Smooth muscle cell (in vitro differentiated cells): Measurements from ENCODE around the gene ARMCX1. TPM values are rescaled to one million over a fixed set of nuclear protein-coding genes. Genes with fewer than 3 reads are reported as not detected.
"Not testable (repeated sequence)": the region's sequence is repeated elsewhere in the genome, so short reads cannot be mapped to it uniquely, and the experiment has no call there.

Source experiments
- DNase-seq: peaks from one replicate; lab custom pipeline; 2025; ENCODE audit not compliant: unreplicated experiment; lab: John Stamatoyannopoulos, UW
- H2AFZ ChIP-seq: fragments of 200-600 bp; sonication (generic); 2 replicates; pipeline ENCODE4 v1.6.0; 2016; ENCODE audit warnings: antibody characterized with exemption, low read depth, mild to moderate bottlenecking
- H3F3A ChIP-seq: fragments of 200-600 bp; sonication (generic); 2 replicates; pipeline ENCODE4 v1.6.0; 2017; ENCODE audit warnings: antibody characterized with exemption, low read depth
- H3K27ac ChIP-seq: fragments of 200-600 bp; sonication (generic); 2 replicates; pipeline ENCODE4 v1.5.1; 2016; ENCODE audit warnings: low read depth, mild to moderate bottlenecking
- H3K27me3 ChIP-seq: fragments of 200-600 bp; sonication (generic); 2 replicates; pipeline ENCODE4 v1.6.1; 2016; ENCODE audit warnings: low read depth, mild to moderate bottlenecking
- H3K36me3 ChIP-seq: fragments of 200-600 bp; sonication (generic); 2 replicates; pipeline ENCODE4 v1.5.1; 2016; ENCODE audit warnings: low read depth
- H3K4me1 ChIP-seq: fragments of 200-600 bp; sonication (generic); 2 replicates; pipeline ENCODE4 v1.5.1; 2016; ENCODE audit warnings: low read depth
- H3K4me2 ChIP-seq: fragments of 200-600 bp; sonication (generic); 2 replicates; pipeline ENCODE4 v1.6.0; 2016; ENCODE audit warnings: mild to moderate bottlenecking
- H3K4me3 ChIP-seq: fragments of 200-600 bp; sonication (generic); 2 replicates; pipeline ENCODE4 v1.5.1; 2016; ENCODE audit warnings: mild to moderate bottlenecking
- H3K79me2 ChIP-seq: fragments of 200-600 bp; sonication (generic); 2 replicates; pipeline ENCODE4 v1.6.0; 2016; ENCODE audit warnings: low read depth, mild to moderate bottlenecking
- H3K9ac ChIP-seq: fragments of 200-600 bp; sonication (generic); 2 replicates; pipeline ENCODE4 v1.6.0; 2016; ENCODE audit warnings: low read depth
- H3K9me3 ChIP-seq: fragments of 200-600 bp; sonication (generic); replicated peaks from 2 replicates; pipeline ENCODE4 v1.5.1; 2016; ENCODE audit warnings: low read depth
- H4K20me1 ChIP-seq: fragments of 200-600 bp; sonication (generic); 2 replicates; pipeline ENCODE4 v1.6.0; 2016; ENCODE audit warnings: low read depth
- WGBS: methylation state at CpG from one replicate; pipeline ENCODE4 v1.1.7; 2016; ENCODE audit warnings: low lambda C conversion rate; 5-methylcytosine and 5-hydroxymethylcytosine counted together
- polyA plus RNA-seq: library from polyadenylated mRNA; unstranded; fragments of >200 nt; fragmentation: Nextera tagmentation; extraction: Ambion mirVana; gene quantifications from 2 replicates; pipeline ENCODE4 v1.2.1, GENCODE V29; 2016
- total RNA-seq: library from RNA; depleted of rRNA; stranded (reverse); fragments of >200 nt; gene quantifications from 2 replicates; pipeline ENCODE4 v1.2.3, GENCODE V29; 2014
- TF ChIP-seq, protein P1 (sequence below): fragments of 200-600 bp; sonication (generic); IDR thresholded peaks from 2 replicates; pipeline ENCODE4 v1.5.1; 2017; ENCODE audit warnings: borderline replicate concordance, mild to moderate bottlenecking, antibody characterized with exemption; ENCODE audit not compliant: insufficient read depth, poor library complexity, severe bottlenecking

The ARMCX1 gene
- total and polyA plus RNA-seq, 2 experiments from 2014 or later = 28.9 to 40.7 TPM

DNA sequence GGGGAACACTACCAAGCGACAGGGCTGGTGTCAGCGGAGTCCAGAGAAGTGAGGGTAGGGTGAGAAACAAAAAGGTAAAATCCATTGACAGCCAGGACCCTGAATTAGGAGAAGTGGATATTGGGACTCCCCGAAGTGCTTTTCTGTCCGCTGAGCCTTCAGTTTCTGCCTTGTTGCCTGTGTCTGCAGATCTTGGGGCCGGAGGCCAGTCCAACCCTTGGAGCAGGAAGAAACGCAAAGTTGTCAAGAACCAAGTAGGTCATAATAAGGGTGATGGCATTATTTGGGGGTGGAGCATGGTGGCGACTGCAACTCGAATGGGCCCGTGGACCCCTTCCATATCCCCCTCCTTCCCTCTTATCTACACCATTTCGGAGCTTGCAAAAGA lies 1.0 kb downstream of the ARMCX1 start:
- Histone ChIP-seq H3K4me1 (no peaks in the 10 kb centered on the region), H4K20me1 (no peaks in the 10 kb centered on the region), H2AFZ (peak overlapping the region; percentile 25), H3K4me2 (peak overlapping the region; percentile 89), H3K9ac (peak overlapping the region; percentile 82), H3K27me3 (no peaks in the 10 kb centered on the region), H3F3A (no peaks in the 10 kb centered on the region), H3K9me3 (no peaks in the 10 kb centered on the region), H3K27ac (no peak overlapping the region), H3K36me3 (no peaks in the 10 kb centered on the region), H3K79me2 (no peaks in the 10 kb centered on the region), H3K4me3 (peak overlapping the region; percentile 71)
- TF ChIP-seq, protein P1, sequence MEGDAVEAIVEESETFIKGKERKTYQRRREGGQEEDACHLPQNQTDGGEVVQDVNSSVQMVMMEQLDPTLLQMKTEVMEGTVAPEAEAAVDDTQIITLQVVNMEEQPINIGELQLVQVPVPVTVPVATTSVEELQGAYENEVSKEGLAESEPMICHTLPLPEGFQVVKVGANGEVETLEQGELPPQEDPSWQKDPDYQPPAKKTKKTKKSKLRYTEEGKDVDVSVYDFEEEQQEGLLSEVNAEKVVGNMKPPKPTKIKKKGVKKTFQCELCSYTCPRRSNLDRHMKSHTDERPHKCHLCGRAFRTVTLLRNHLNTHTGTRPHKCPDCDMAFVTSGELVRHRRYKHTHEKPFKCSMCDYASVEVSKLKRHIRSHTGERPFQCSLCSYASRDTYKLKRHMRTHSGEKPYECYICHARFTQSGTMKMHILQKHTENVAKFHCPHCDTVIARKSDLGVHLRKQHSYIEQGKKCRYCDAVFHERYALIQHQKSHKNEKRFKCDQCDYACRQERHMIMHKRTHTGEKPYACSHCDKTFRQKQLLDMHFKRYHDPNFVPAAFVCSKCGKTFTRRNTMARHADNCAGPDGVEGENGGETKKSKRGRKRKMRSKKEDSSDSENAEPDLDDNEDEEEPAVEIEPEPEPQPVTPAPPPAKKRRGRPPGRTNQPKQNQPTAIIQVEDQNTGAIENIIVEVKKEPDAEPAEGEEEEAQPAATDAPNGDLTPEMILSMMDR = no peak
- DNase-seq = no peak
- 59% methylated on average over 10 of the region's 10 CpGs for WGBS

DNA sequence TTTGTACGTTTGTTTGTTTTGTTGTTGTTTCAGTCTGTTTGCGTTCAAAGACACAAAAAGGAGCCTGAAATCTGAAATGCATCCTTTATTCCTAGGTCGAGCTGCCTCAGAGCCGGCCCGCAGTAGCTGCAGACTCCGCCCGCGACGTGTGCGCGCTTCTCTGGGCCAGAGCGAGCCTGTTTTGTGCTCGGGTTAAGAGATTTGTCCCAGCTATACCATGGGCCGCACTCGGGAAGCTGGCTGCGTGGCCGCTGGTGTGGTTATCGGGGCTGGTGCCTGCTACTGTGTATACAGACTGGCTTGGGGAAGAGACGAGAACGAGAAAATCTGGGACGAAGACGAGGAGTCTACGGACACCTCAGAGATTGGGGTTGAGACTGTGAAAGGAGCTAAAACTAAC lies 2.4 kb downstream of the ARMCX1 start:
- Histone ChIP-seq H4K20me1 (no peaks in the 10 kb centered on the region), H3K4me2 (no peak overlapping the region), H3F3A (no peaks in the 10 kb centered on the region), H3K4me1 (no peaks in the 10 kb centered on the region), H3K9ac (no peak overlapping the region), H3K27me3 (no peaks in the 10 kb centered on the region), H3K4me3 (no peak overlapping the region), H3K27ac (no peak overlapping the region), H3K36me3 (no peaks in the 10 kb centered on the region), H3K79me2 (no peaks in the 10 kb centered on the region), H3K9me3 (no peaks in the 10 kb centered on the region), H2AFZ (no peak overlapping the region)
- WGBS = 92% methylated on average over 23 of the region's 23 CpGs
- DNase-seq = no peak
- TF ChIP-seq, protein P1 = no peak

DNA sequence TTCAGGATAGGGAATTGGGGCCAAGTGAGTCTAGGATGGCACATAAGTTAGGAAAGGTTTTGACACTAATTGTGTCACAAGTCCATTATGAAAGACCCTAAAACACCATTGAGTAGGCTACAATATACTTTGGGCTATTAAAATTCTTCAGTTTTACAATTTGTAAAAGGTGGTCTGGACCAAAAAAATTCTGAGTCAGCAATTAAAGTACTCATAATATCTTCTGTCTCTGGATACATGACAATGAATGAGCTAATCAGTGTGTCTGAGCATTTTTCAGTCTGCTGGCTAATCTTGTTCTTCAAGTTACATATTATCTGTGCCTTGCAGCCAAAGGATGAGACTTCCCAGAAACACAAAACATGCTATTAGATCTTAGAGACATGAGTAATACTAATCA lies 14.3 kb downstream of the ARMCX1 start:
- Histone ChIP-seq H3K4me3 (no peak overlapping the region), H3K4me1 (no peaks in the 10 kb centered on the region), H3K79me2 (no peaks in the 10 kb centered on the region), H3K27ac (peak overlapping the region; percentile 46), H2AFZ (no peak overlapping the region), H3K9me3 (no peaks in the 10 kb centered on the region), H3K9ac (no peak overlapping the region), H3K4me2 (no peak overlapping the region), H3K36me3 (no peaks in the 10 kb centered on the region), H3K27me3 (no peaks in the 10 kb centered on the region), H4K20me1 (no peaks in the 10 kb centered on the region), H3F3A (no peaks in the 10 kb centered on the region)
- DNase-seq = no peak
- TF ChIP-seq, protein P1 = no peak

DNA sequence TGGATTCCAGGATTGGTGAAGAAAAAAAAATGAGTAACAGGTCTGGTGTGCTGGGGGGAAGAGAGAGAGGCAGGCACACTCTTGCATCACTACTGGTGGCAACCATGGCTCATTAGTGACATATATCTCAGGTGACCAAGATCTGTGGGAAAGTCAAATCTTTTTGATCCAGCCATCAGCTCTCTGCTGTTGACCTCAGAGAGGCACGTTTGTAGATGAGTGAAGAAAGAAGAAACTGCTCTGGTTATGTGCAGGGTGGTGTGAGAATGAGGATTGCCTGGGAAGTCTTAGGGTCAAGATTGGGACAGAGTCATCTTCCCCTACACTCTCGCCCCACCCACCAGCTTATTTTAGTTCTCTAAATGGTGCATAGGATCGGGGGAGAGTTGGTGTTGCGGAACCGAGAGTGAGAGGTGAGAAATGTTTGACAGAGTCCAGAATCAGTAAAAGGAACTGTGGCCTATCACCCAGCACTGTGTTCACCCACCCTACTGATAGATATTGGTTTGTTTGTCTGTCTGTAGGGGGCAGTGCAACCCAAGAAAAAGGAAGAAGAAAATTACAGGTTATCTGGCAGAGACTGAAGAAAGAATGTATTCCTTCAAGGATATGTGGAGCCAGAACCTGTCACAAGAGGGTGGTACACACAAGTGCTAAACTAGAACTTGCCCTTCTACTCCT lies 45.5 kb downstream of the ARMCX1 start:
- no peak for DNase-seq
- no peaks in the 10 kb centered on the region for H3K36me3 ChIP-seq
- H3K27me3 ChIP-seq = no peaks in the 10 kb centered on the region
- no peaks in the 10 kb centered on the region for H3K79me2 ChIP-seq
- no peak overlapping the region for H3K9ac ChIP-seq
- no peak overlapping the region for H3K4me3 ChIP-seq
- no peak overlapping the region for H3K4me2 ChIP-seq
- H3F3A ChIP-seq = no peaks in the 10 kb centered on the region
- WGBS = 24% methylated on average over 5 of the region's 5 CpGs
- no peaks in the 10 kb centered on the region for H3K4me1 ChIP-seq
- no peak overlapping the region for H2AFZ ChIP-seq
- H3K9me3 ChIP-seq = no peaks in the 10 kb centered on the region
- H3K27ac ChIP-seq = no peak overlapping the region
- H4K20me1 ChIP-seq = no peaks in the 10 kb centered on the region
- TF ChIP-seq, protein P1 = peak; percentile 59

DNA sequence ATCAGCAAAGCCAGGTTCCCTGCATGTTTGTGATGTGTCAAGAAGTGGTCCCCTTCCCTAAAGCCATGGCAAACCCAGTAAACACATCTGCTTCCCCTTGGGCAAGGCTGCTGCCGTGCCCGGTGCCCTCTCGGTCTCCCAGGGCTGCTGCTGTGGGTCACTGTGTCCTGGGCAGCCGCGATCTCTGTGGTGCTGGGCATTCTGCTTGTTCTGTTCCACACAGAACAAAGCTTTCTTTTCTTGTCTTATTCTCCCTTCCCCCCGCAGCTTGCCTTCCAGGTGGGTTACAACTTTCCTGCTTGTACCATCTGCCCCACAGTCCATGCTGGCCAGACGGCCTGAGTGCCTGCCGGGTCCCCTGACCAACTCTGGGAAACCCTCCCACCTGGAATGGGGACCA lies 49.2 kb downstream of the ARMCX1 start:
- not testable (repeated sequence) for H3K4me3 ChIP-seq, H3K36me3 ChIP-seq, H3K27ac ChIP-seq, H2AFZ ChIP-seq, H3K9ac ChIP-seq, H3K9me3 ChIP-seq, H3K4me2 ChIP-seq, H3F3A ChIP-seq, H3K27me3 ChIP-seq, H4K20me1 ChIP-seq, DNase-seq, H3K4me1 ChIP-seq, H3K79me2 ChIP-seq
- WGBS = 95% methylated on average over 6 of the region's 8 CpGs
